Mesothelial cell of epicardium (in vitro differentiated cells): ENCODE results near the gene ELP6. TPM values are rescaled to one million over a fixed set of nuclear protein-coding genes. Genes with fewer than 3 reads are reported as not detected.

ENCODE experiments used
- DNase-seq, 2 experiments: peaks; one replicate each; pipeline ENCODE4 v3.0.0; 2021; ENCODE audit warnings: low spot score in 2 of 2; ENCODE audit not compliant: unreplicated experiment in 2 of 2
- H3K27ac Mint-ChIP-seq: 2 replicates; pipeline ENCODE4 v1.8.0; 2021; ENCODE audit warnings: mixed read lengths
- H3K27me3 Mint-ChIP-seq: 2 replicates; pipeline ENCODE4 v1.8.0; 2021; ENCODE audit warnings: low read depth, mixed read lengths
- H3K36me3 Mint-ChIP-seq: 2 replicates; pipeline ENCODE4 v1.8.0; 2021; ENCODE audit warnings: mixed read lengths
- H3K4me1 Mint-ChIP-seq: 2 replicates; pipeline ENCODE4 v1.8.0; 2021; ENCODE audit warnings: mixed read lengths
- H3K4me3 Mint-ChIP-seq: 2 replicates; pipeline ENCODE4 v1.8.0; 2021; ENCODE audit warnings: mild to moderate bottlenecking, moderate library complexity, mixed read lengths
- H3K9me3 Mint-ChIP-seq: 2 replicates; pipeline ENCODE4 v1.8.0; 2021; ENCODE audit warnings: mixed read lengths
- CTCF ChIP-seq: fragments of 200-600 bp; sonication (generic); IDR thresholded peaks from one replicate; pipeline ENCODE4 v1.5.0; 2021; ENCODE audit warnings: antibody characterized with exemption; ENCODE audit not compliant: unreplicated experiment
- total RNA-seq: library from RNA; stranded (reverse); gene quantifications from 3 replicates; pipeline ENCODE4 v1.2.1, GENCODE V29; 2021

Gene ELP6
- total RNA-seq, 1 donor from 2014 or later, result 45.5 TPM

GRCh38 chr3:47541583-47542108, 28.1 kb upstream of the ELP6 start:
- Mint-ChIP-seq H3K4me3 (no peak overlapping the region), H3K27me3 (no peaks in the 10 kb centered on the region), H3K36me3 (no peaks in the 10 kb centered on the region), H3K9me3 (no peaks in the 10 kb centered on the region), H3K4me1 (no peaks in the 10 kb centered on the region), H3K27ac (no peak overlapping the region)
- TF ChIP-seq CTCF, result no peak
- no peak for DNase-seq

- Mint-ChIP-seq H3K36me3 (no peaks in the 10 kb centered on the region), H3K27me3 (no peaks in the 10 kb centered on the region), H3K4me1 (no peaks in the 10 kb centered on the region), H3K4me3 (no peak overlapping the region), H3K27ac (no peak overlapping the region), H3K9me3 (no peaks in the 10 kb centered on the region)
- no peak for TF ChIP-seq CTCF
- no peak for DNase-seq
Measured at GRCh38 chr3:47540281-47540680, 26.8 kb upstream of the ELP6 start.

- no peak overlapping the region for H3K4me3 Mint-ChIP-seq
- no peaks in the 10 kb centered on the region for H3K36me3 Mint-ChIP-seq
- peaks cover 8% of the 10 kb centered on the region for H3K9me3 Mint-ChIP-seq
- no peaks in the 10 kb centered on the region for H3K4me1 Mint-ChIP-seq
- TF ChIP-seq CTCF, result no peak
- H3K27ac Mint-ChIP-seq, result no peak overlapping the region
- H3K27me3 Mint-ChIP-seq, result peaks cover 6% of the 10 kb centered on the region
- no peak for DNase-seq
Measured at GRCh38 chr3:47536967-47537366, 23.5 kb upstream of the ELP6 start.

GRCh38 chr3:47536221-47536891, 22.8 kb upstream of the ELP6 start:
- no peak overlapping the region for H3K27ac Mint-ChIP-seq
- DNase-seq, result no peak
- H3K36me3 Mint-ChIP-seq, result no peaks in the 10 kb centered on the region
- H3K4me1 Mint-ChIP-seq, result no peaks in the 10 kb centered on the region
- no peak for TF ChIP-seq CTCF
- H3K9me3 Mint-ChIP-seq, result peaks cover 8% of the 10 kb centered on the region
- H3K4me3 Mint-ChIP-seq, result no peak overlapping the region
- peaks cover 6% of the 10 kb centered on the region for H3K27me3 Mint-ChIP-seq

GRCh38 chr3:47533996-47534454, 20.5 kb upstream of the ELP6 start:
- TF ChIP-seq CTCF, result no peak
- Mint-ChIP-seq H3K27me3 (peaks cover 6% of the 10 kb centered on the region), H3K4me1 (no peaks in the 10 kb centered on the region), H3K27ac (no peak overlapping the region), H3K36me3 (no peaks in the 10 kb centered on the region), H3K9me3 (peaks cover 8% of the 10 kb centered on the region), H3K4me3 (no peak overlapping the region)
- no peak for DNase-seq
